GM18951 (cell line): ENCODE results near the gene NSD1.

Experiments
- POLR2A ChIP-seq: IDR thresholded peaks from 4 replicates; pipeline ENCODE4 v1.6.1; 2011; ENCODE audit warnings: mild to moderate bottlenecking; ENCODE audit not compliant: insufficient read length, insufficient read depth; ENCODE audit errors: extremely low read depth
- in situ Hi-C: fragments of 300-500 bp; cut with MboI; formaldehyde crosslinking; loops from one replicate; pipeline ENCODE4 v1.12.0; 2022; ENCODE audit warnings: low sequenced_read_pairs, mixed read lengths, inconsistent platforms; ENCODE audit not compliant: unreplicated experiment

Gene NSD1

DNA sequence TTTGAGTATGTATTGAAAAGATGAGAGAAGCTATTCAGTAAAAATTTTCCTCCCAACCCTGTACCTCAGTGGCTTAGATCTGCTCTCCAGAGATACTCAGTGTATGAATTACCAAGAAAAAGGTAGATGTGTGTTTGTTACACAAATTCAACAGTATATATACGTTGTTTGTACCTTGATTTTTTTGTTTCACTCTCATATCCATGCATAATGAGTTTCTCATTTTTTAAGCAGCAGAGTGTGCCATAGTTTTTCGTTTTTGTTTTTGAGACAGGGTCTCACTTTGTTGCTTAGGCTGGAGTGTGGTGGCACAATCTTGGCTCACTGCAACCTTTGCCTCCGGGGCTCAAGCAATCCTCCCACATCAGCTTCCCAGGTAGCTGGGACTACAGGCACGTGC, 92.2 kb downstream of the NSD1 start:
- no peak for TF ChIP-seq POLR2A
- in situ Hi-C loops: no loop called here

DNA sequence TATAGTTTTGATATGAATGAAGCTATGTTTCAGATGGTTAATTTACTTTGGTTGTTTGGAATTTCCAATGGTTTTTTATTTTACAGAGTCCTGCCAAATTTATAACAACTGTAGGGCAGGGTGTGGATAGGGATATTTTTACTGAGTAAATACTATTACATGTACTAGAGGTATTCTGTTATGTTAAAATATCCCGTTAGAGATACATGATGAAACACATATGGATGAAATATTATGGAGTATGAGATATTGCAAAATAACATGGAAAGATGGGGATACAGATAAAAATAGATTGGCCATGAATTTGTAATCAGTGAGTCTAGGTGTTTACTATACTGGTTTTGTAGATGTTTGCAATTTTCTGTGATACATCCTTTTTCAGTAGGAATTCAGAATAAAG, 93.3 kb downstream of the NSD1 start:
- no peak for TF ChIP-seq POLR2A
- in situ Hi-C loops: no loop called here

DNA sequence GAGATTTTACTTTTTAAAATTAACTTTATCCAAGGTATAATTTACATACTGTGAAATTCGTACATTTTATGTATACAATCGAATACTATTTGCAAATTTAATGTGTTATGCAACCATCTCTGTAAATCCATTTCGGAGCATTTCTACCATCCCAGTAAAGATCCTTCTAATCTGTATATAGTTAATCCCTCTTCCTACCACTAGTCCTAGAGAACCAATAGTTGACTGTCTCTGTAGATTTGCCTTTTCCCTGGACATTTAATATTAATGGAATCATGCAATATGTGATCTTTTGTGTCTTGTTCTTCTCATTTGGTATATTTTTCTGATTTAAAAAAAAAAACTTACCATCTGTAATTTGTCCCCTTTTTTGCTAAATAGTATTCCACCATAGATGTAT, 95.2 kb downstream of the NSD1 start:
- TF ChIP-seq POLR2A: no peak
- in situ Hi-C loops: no loop called here

DNA sequence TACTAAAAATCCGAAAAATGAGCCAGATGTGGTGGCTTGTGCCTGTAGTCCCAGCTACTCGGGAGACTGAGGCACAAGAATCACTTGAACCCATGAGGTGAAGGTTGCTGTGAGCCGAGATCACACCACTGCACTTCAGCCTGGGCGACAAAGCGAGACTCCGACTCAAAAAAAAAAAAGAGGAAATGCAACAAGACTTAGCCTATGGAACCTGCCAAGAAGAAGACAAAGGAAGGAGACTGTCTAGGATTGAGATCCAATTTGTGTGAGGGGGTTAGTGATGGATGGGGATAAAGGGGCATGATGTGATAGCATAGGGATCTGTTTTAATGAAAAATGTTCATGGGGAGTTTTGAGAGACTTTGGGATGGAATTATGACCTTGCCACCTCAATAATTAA, 97.1 kb downstream of the NSD1 start:
- TF ChIP-seq POLR2A: no peak
- in situ Hi-C loops: no loop called here

DNA sequence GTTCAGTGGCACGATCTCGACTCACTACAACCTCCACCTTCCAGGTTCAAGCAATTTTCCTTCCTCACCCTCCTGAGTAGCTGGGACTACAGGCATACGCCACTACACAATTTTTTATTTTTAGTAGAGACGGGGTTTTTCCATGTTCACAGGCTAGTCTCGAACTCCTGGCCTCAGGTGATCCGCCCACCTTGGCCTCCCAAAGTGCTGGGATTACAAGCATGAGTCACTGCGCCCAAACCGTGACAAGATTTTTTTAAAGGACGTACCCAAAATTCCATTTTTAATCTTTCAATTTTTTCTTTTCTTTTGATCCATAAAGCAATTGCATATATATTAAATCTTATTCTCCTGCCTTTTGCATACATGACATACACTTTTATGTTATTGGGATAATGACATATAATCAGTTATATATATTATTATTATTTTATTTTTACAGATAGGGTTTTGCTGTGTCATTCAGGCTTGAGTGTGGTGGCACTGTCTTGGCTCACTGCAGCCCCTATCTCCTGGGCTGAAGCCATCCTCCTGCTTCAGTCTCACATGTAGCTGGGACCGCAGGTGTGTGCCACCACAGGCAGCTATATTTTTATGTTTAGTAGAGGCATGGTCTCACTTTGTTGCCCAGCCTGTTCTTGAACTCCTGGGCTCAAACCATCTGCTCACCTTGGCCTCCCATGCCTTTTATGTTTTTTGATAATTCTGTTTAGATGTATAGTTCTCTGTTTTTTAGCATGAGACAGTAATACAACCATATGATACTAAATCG, 98.1 kb downstream of the NSD1 start:
- no peak for TF ChIP-seq POLR2A
- in situ Hi-C loops: no loop called here

DNA sequence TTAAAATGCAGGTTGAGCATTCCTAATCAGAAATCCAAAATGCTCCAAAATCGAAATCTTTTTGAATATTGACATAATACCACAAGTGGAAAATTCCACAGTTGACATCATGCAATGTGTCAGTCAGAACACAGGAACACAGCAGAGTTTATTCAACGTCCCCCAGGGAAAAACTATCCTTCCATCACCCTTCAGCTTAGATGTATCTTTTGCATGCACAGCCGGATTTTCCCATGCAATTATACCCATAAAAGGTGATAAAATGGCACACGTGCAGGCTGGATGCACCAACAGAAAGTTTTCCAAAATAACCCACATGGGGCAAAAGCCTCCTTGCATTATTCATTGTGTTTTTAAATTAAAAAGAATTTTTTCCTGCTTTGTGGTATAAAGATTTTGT, 98.8 kb downstream of the NSD1 start:
- no peak for TF ChIP-seq POLR2A
- in situ Hi-C loops: no loop called here

DNA sequence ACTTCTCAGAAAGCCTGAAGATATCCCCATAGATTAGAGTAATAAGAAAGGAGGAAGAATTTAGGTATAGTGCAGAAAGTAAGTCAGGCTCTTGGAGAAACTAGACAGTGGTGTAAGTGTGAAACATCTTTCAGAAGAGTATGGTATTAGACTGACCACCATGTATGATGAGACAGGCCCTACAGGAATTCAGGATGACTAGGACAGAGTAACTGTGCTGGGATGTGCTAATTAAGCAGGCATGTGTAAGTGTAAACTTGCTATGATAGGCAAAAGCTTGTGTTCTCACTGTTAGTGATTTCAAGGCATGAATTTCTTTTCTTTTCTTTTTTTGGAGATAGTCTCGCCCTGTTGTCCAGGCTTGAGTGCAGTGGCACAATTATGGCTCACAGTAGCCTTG, 99.2 kb downstream of the NSD1 start:
- TF ChIP-seq POLR2A: no peak
- in situ Hi-C loops: no loop called here

DNA sequence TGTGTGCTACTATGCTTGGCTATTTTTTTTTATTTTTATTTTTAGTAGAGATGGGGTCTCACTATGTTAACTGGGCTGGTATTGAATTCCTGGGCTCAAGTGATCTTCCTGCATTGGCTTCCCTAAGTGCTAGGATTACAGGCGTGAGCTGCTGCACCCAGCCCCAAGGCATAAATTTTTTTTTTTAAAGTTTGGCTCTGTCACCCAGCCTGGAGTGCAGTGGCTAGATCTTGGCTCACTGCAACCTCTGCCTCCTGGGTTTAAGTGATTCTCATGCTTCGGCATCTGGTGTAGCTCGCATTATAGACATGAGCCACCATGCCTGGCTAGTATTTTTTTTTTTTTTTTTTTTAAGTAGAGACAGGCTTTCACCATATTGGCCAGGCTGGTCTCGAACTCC, 99.6 kb downstream of the NSD1 start:
- TF ChIP-seq POLR2A: no peak
- in situ Hi-C loops: no loop called here

DNA sequence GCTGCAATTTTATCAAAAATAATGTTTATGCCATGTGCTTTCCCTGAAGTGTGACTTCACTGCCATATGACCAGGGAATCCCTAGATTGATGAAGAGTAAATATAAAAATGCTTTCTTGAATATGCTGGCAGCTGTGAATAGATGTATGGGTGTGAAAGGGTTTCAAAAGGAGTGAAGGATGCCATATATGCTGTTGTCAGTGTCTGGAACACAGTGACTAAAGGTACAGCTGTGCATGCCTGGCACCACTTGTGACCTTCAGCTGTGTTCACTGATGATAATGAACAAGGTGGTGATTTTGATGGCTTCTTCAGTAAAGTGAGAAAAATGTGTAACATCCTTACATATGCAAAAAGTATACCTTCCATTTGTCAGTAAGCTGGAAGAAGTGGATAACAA, 100.2 kb downstream of the NSD1 start:
- in situ Hi-C loops: no loop called here
- no peak for TF ChIP-seq POLR2A

DNA sequence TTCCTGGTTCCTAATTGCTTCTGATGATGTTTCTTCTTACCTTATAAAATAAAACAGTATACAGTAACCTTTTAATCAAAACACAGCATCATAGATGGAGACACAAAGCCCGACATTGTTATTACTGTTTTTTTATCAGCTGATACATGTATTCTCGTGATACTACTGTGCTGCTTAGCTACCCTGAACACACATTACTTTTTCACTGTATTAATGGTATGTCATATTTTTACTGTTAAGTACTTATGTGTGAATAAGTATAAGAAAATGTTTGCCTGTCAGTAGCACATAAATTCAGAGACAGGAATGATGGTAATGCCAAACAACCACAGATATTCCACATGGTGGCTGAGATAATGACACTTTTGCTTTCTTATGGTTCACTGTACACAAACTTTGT, 101.3 kb downstream of the NSD1 start:
- no peak for TF ChIP-seq POLR2A
- in situ Hi-C loops: no loop called here

DNA sequence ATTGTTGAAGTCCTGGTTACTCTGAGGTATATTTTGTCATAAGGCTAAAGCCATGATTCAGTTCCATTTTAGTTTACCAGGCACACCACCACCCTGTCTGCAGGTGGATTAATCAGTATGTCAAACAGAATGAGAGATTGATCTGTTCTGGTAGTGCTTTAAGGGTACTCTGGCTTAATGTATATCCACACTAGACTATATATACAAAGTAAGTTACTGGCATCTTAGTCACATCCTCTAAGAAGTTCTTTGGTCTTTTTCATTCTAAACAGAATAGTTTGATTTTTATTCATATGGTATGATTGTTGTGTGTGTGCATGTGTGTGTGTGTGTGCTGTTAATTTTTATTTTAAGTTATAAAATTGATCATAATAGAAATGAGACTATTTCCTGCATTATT, 108.2 kb downstream of the NSD1 start:
- in situ Hi-C loops: no loop called here
- TF ChIP-seq POLR2A: no peak

DNA sequence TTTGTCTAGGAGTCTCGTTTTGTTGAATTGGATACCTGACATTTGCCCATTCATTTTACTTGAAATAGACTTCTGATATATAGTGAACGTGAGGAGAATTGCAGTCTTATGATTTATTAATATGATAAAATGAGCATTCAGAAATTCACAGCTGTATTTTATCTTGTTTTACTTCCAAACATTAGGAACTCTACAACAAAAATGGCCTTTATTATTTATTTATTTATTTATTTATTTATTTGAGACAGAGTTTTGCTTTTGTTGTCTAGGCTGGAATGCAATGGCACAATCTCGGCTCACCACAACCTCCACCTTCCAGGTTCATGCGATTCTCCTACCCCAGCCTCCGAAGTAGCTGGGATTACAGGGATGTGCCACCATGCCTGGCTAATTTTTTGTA, 108.7 kb downstream of the NSD1 start:
- in situ Hi-C loops: no loop called here

DNA sequence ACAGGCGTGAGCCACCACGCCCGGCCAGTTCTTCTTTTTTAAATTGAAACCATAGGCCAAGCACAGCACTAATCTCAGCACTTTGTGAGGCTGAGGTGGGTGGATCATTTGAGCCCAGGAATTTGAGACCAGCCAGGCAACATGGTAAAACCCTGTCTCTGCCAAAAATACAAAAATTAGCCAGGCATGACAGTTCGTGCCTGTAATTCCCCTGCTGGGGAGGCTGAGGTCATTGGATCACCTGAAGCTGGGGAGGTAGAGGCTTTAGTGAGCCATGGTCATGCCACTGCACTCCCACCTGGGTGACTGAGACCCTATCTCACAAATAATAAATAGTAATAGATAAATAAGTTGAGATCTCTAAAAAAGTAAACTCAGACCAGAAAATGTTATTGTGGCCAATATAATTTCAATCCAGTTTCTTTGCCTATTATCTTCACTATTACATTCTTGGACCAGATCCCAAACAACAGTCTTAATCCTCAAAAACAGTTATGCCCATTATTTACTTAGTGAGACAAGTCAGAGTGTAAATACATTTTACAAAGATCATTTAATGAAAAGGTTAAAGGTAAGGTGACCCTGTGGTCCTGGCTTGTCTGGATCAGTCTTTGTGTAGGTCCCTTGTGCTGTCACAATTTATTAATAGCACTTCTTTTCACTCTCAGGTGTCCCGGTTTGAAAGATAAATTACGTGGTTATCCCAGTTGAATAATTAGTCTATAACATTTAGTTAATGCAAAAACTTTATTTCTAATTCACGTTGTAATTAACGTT, 116.4 kb downstream of the NSD1 start:
- in situ Hi-C loops: no loop called here

More for the DNA sequence above, 108.7 kb downstream of the NSD1 start:
- no peak for TF ChIP-seq POLR2A

DNA sequence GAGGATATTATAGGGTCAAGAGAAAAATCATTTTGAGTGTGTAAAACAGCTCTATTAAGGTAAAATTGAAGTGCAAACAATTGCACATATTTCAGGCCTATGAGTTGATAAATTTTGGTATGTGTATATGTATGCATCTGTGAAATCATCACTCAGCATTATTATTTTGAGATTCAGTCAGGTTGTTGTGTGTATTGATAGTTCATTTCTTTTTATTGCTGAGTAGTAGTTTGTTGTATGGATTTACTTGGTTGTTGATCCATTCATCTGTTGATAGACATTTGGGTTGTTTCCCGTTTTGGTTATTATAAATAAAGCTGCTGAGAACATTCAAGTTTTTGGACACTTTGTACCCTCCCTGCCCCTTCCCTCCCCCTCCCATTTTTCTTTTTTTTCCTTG, 119.7 kb downstream of the NSD1 start:
- in situ Hi-C loops: no loop called here
- no peak for TF ChIP-seq POLR2A

More for the DNA sequence above, 116.4 kb downstream of the NSD1 start:
- TF ChIP-seq POLR2A: no peak
